ENCODE results near the gene DOK7. TPM values are rescaled to one million over a fixed set of nuclear protein-coding genes. Genes with fewer than 3 reads are reported as not detected.

Gene DOK7
- total RNA-seq, 1 experiment from 2014 or later = 0.26 TPM

- Histone ChIP-seq H3K27me3 (ENCODE audit: insufficient read depth, low read length) (no peaks in the 10 kb centered on the region), H4K8ac (replicated peaks; ENCODE audit: insufficient read length, low read depth, low read length) (no peak overlapping the region), H3K14ac (ENCODE audit: insufficient read depth, low read length) (no peak overlapping the region), H2AFZ (ENCODE audit: low read length) (no peak overlapping the region), H3K79me1 (ENCODE audit: insufficient read depth, low read depth, low read length, poor library complexity, severe bottlenecking) (no peaks in the 10 kb centered on the region), H4K5ac (ENCODE audit: insufficient read length, low read depth, low read length) (no peak overlapping the region), H3K23me2 (ENCODE audit: insufficient read length, low read depth, low read length, poor library complexity, severe bottlenecking) (no peaks in the 10 kb centered on the region), H2BK15ac (ENCODE audit: low read depth, low read length) (no peak overlapping the region), H2BK20ac (ENCODE audit: low read depth, low read length, poor library complexity, severe bottlenecking) (no peak overlapping the region), H3K27ac (ENCODE audit: insufficient read length, low read depth, low read length) (no peak overlapping the region), H2BK5ac (ENCODE audit: insufficient read length, low read length) (no peak overlapping the region), H3K9me3 (ENCODE audit: control insufficient read depth, low read depth, low read length) (no peaks in the 10 kb centered on the region), H3K23ac (ENCODE audit: insufficient read length, low read depth, low read length) (no peak overlapping the region), H3K79me2 (ENCODE audit: insufficient read depth, low read length) (no peaks in the 10 kb centered on the region), H3K9ac (ENCODE audit: extremely low read depth, insufficient read length, low read length) (no peak overlapping the region), H4K20me1 (ENCODE audit: control insufficient read depth, insufficient read depth, insufficient read length) (no peaks in the 10 kb centered on the region), H3K4ac (ENCODE audit: low read depth, low read length) (no peak overlapping the region), H3K4me2 (ENCODE audit: insufficient read depth, insufficient read length, low read length) (no peak overlapping the region), H4K91ac (ENCODE audit: insufficient read length, low read depth, low read length) (no peak overlapping the region), H2BK12ac (ENCODE audit: insufficient read length, low read depth, low read length) (no peak overlapping the region), H2AK5ac (ENCODE audit: insufficient read length, low read length) (no peak overlapping the region), H2BK120ac (ENCODE audit: low read depth, low read length, poor library complexity, severe bottlenecking) (no peak overlapping the region), H3T11ph (ENCODE audit: low read length) (no peak overlapping the region), H3K4me1 (ENCODE audit: insufficient read depth, low read length) (no peaks in the 10 kb centered on the region), H3K18ac (ENCODE audit: insufficient read length, low read depth, low read length) (no peak overlapping the region), H3K56ac (ENCODE audit: insufficient read length, low read depth, low read length) (no peak overlapping the region)
- Mint-ChIP-seq H3K4me1 (peaks cover 0 to 5% of the 10 kb centered on the region in 2 experiments; a peak in 1 of 4 replicates), H3K4me3 (no peak overlapping the region), H3K9me3 (no peaks in the 10 kb centered on the region), H3K27me3 (ENCODE audit: low read depth) (no peaks in the 10 kb centered on the region; the same call in 1 of the 2 replicates), H3K27ac (peak overlapping the region in 1 of 3 experiments; percentile 88; a peak in 1 of 7 replicates), H3K36me3 (ENCODE audit: insufficient read depth in 1 of 3, low read depth in 3 of 3) (peaks cover 0 to 30% (median 2%) of the 10 kb centered on the region in 3 experiments; a peak in 5 of 7 replicates)
- no CpG with 5 or more reads among the region's 17 CpGs for WGBS (ENCODE audit: extremely low coverage, insufficient read length, low lambda C conversion rate)
- TF ChIP-seq CTCF (conservative IDR thresholded peaks at IDR 0.05) = no peak
- DNase-seq = peak; percentile 25
Observed at GRCh38 chr4:3416821-3417221, 46.3 kb upstream of the DOK7 start.

All from H9 (cell line).